GM12891 (cell line): ENCODE measurements around the gene CHRNA1.

Experiments used
- PAX5 ChIP-seq: IDR thresholded peaks from 2 replicates; pipeline ENCODE4 v1.6.1; 2011; ENCODE audit warnings: low read length, moderate library complexity, mild to moderate bottlenecking; ENCODE audit not compliant: insufficient read depth, severe bottlenecking
- POLR2A ChIP-seq: IDR thresholded peaks from 2 replicates; pipeline ENCODE4 v1.6.1; 2011; ENCODE audit warnings: low read depth, low read length, control low read depth
- POLR2AphosphoS5 ChIP-seq: IDR thresholded peaks from 2 replicates; pipeline ENCODE4 v1.6.1; 2011; ENCODE audit warnings: low read depth, low read length, control low read depth
- SPI1 ChIP-seq: IDR thresholded peaks from 2 replicates; pipeline ENCODE4 v1.6.1; 2011; ENCODE audit warnings: low read depth, low read length, control low read depth
- TAF1 ChIP-seq: IDR thresholded peaks from 2 replicates; pipeline ENCODE4 v1.6.1; 2011; ENCODE audit warnings: low read depth, low read length, control low read depth

DNA sequence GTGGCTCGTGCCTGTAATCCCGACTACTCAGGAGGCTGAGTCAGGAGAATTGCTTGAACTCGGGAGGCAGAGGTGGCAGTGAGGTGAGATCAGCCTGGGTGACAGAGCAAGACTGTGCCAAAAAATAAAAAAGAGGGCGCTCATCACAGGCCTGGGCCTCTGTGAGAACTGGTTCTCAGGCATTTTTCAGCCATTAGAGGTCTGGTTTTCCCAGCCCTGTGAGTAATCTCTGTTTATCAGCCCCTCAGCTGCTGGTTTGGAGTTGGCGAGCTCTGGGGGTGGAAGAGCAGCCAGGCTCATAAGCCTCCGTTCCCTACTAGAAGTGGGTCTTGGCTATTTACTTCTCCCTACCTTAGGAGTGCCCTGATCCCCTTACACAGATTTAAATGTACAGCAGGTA, 53.1 kb downstream of the CHRNA1 start:
- TF ChIP-seq POLR2A, result no peak
- TF ChIP-seq POLR2AphosphoS5, result no peak
- TF ChIP-seq SPI1, result no peak
- TF ChIP-seq TAF1, result no peak
- no peak for TF ChIP-seq PAX5
